HepG2 (cell line): ENCODE data around the gene PFKFB2. TPM values are rescaled to one million over a fixed set of nuclear protein-coding genes. Genes with fewer than 3 reads are reported as not detected.

Experiments used
- ARNTL ChIP-seq: sonication (generic); formaldehyde crosslinking; IDR thresholded peaks from 2 replicates; pipeline ENCODE4 v1.4.0; 2020; ENCODE audit warnings: mild to moderate bottlenecking, missing genetic modification reagents
- CC2D1A ChIP-seq: sonication (generic); formaldehyde crosslinking; IDR thresholded peaks from 2 replicates; pipeline ENCODE4 v1.8.1; 2023; ENCODE audit warnings: mild to moderate bottlenecking, missing genetic modification reagents
- CEBPG ChIP-seq: IDR thresholded peaks from 2 replicates; pipeline ENCODE4 v1.6.1; 2016
- CENPX ChIP-seq: sonication (generic); formaldehyde crosslinking; IDR thresholded peaks from 2 replicates; pipeline ENCODE4 v1.9.0; 2021; ENCODE audit warnings: mild to moderate bottlenecking, missing genetic modification reagents, moderate library complexity
- HMGA1 ChIP-seq: sonication (generic); formaldehyde crosslinking; conservative IDR thresholded peaks from 2 replicates; pipeline ENCODE4 v1.4.0; 2020; ENCODE audit warnings: missing genetic modification reagents
- HOXA3 ChIP-seq: sonication (generic); formaldehyde crosslinking; IDR thresholded peaks from 2 replicates; pipeline ENCODE4 v1.5.0; 2020; ENCODE audit warnings: missing genetic modification reagents
- HOXA7 ChIP-seq: sonication (generic); formaldehyde crosslinking; IDR thresholded peaks from 2 replicates; pipeline ENCODE4 v1.8.1; 2022; ENCODE audit warnings: mild to moderate bottlenecking, missing genetic modification reagents, moderate library complexity
- NRL ChIP-seq: sonication (generic); formaldehyde crosslinking; IDR thresholded peaks from 2 replicates; pipeline ENCODE4 v1.5.0; 2020; ENCODE audit warnings: missing genetic modification reagents, mild to moderate bottlenecking, moderate library complexity, borderline replicate concordance
- RAD51 ChIP-seq: fragments of 450-650 bp; IDR thresholded peaks from 2 replicates; pipeline ENCODE4 v1.6.1; 2016; ENCODE audit warnings: borderline replicate concordance
- SIN3A ChIP-seq: IDR thresholded peaks from 2 replicates; pipeline ENCODE4 v1.6.1; 2011; ENCODE audit warnings: low read depth, mild to moderate bottlenecking, control low read depth, low read length, borderline replicate concordance
- SKI ChIP-seq: fragments of 450-650 bp; IDR thresholded peaks from one replicate; pipeline ENCODE4 v1.6.1; 2018; ENCODE audit warnings: mild to moderate bottlenecking; ENCODE audit not compliant: partially characterized antibody
- SMAD1 ChIP-seq: sonication (generic); formaldehyde crosslinking; IDR thresholded peaks from 2 replicates; pipeline ENCODE4 v1.4.0; 2020; ENCODE audit warnings: missing genetic modification reagents, low read depth, mild to moderate bottlenecking, borderline replicate concordance
- TOPORS ChIP-seq: sonication (generic); formaldehyde crosslinking; IDR thresholded peaks from 2 replicates; pipeline ENCODE4 v1.8.0; 2023; ENCODE audit warnings: mild to moderate bottlenecking, missing genetic modification reagents
- ZFP62 ChIP-seq: sonication (generic); formaldehyde crosslinking; IDR thresholded peaks from 2 replicates; pipeline ENCODE4 v1.4.0; 2020; ENCODE audit warnings: missing genetic modification reagents
- ZKSCAN1 ChIP-seq: fragments of 150-350 bp; IDR thresholded peaks from 2 replicates; pipeline ENCODE4 v1.6.1; 2014; ENCODE audit warnings: low read length
- ZNF253 ChIP-seq: sonication (generic); formaldehyde crosslinking; IDR thresholded peaks from 2 replicates; pipeline ENCODE4 v1.8.0; 2022; ENCODE audit warnings: mild to moderate bottlenecking, missing genetic modification reagents, borderline replicate concordance
- ZNF670 ChIP-seq: sonication (generic); formaldehyde crosslinking; IDR thresholded peaks from 2 replicates; pipeline ENCODE4 v1.8.0; 2022; ENCODE audit warnings: mild to moderate bottlenecking, missing genetic modification reagents, borderline replicate concordance
- ZNF749 ChIP-seq: sonication (generic); formaldehyde crosslinking; IDR thresholded peaks from 2 replicates; pipeline ENCODE4 v1.8.0; 2022; ENCODE audit warnings: mild to moderate bottlenecking, missing genetic modification reagents, moderate library complexity, borderline replicate concordance
- polyA plus RNA-seq, 8 experiments: library from polyadenylated mRNA; depleted of rRNA in 3 of 8; stranded (reverse) in 7 of 8; unstranded in 1 of 8; fragments of >200 nt; fragmentation: Illumina TruSeq in 4 of 8; extraction: Trizol in 4 of 8; gene quantifications; 2 replicates each; pipeline versions ENCODE4 v1.2.1 to v1.2.3, GENCODE V29; 2011 to 2016; ENCODE audit warnings: low read depth in 4 of 8, missing spikeins in 1 of 8, mixed read lengths in 1 of 8; ENCODE audit not compliant: insufficient read depth in 1 of 8
- total RNA-seq, 5 experiments: library from RNA; depleted of rRNA; stranded (reverse); fragments of >200 nt; fragmentation: Illumina TruSeq; extraction: Trizol; gene quantifications; 2 replicates each; pipeline ENCODE4 v1.2.3, GENCODE V29; 2016; ENCODE audit warnings: low read depth in 1 of 5
- TF ChIP-seq, protein P1 (sequence below): sonication (generic); formaldehyde crosslinking; IDR thresholded peaks from 2 replicates; pipeline ENCODE4 v1.8.0; 2022; ENCODE audit warnings: missing genetic modification reagents, low read depth, mild to moderate bottlenecking, borderline replicate concordance
- TF ChIP-seq, protein P2 (sequence below): sonication (generic); formaldehyde crosslinking; IDR thresholded peaks from 2 replicates; pipeline ENCODE4 v1.4.0; 2020; ENCODE audit warnings: mild to moderate bottlenecking, missing genetic modification reagents
- TF ChIP-seq, protein P3 (sequence below): sonication (generic); formaldehyde crosslinking; IDR thresholded peaks from 2 replicates; pipeline ENCODE4 v1.8.0; 2023; ENCODE audit warnings: mild to moderate bottlenecking, missing genetic modification reagents

PFKFB2 gene
- total and polyA plus RNA-seq, 2 of the 13 experiments (the other 11 are each of a cell fraction or from before 2014, with no cell fraction given): 4.6 to 10.6 TPM

GRCh38 chr1:207025146-207025880 is 27.8 kb upstream of the PFKFB2 start (continued):
- no peak for TF ChIP-seq HOXA7 (CRISPR knock-in tag)
- no peak for TF ChIP-seq HMGA1 (CRISPR knock-in tag)
- TF ChIP-seq, protein P1, sequence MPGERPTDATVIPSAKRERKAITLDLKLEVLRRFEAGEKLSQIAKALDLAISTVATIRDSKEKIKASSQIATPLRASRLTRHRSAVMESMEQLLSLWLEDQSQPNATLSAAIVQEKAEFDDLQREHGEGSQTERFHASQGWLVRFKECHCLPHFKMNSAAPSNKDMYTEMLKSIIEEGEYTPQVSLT (CRISPR knock-in tag): no peak
- TF ChIP-seq CEBPG (CRISPR knock-in tag): peak; percentile 14; the same call in 1 of the 2 replicates
- TF ChIP-seq, protein P2, sequence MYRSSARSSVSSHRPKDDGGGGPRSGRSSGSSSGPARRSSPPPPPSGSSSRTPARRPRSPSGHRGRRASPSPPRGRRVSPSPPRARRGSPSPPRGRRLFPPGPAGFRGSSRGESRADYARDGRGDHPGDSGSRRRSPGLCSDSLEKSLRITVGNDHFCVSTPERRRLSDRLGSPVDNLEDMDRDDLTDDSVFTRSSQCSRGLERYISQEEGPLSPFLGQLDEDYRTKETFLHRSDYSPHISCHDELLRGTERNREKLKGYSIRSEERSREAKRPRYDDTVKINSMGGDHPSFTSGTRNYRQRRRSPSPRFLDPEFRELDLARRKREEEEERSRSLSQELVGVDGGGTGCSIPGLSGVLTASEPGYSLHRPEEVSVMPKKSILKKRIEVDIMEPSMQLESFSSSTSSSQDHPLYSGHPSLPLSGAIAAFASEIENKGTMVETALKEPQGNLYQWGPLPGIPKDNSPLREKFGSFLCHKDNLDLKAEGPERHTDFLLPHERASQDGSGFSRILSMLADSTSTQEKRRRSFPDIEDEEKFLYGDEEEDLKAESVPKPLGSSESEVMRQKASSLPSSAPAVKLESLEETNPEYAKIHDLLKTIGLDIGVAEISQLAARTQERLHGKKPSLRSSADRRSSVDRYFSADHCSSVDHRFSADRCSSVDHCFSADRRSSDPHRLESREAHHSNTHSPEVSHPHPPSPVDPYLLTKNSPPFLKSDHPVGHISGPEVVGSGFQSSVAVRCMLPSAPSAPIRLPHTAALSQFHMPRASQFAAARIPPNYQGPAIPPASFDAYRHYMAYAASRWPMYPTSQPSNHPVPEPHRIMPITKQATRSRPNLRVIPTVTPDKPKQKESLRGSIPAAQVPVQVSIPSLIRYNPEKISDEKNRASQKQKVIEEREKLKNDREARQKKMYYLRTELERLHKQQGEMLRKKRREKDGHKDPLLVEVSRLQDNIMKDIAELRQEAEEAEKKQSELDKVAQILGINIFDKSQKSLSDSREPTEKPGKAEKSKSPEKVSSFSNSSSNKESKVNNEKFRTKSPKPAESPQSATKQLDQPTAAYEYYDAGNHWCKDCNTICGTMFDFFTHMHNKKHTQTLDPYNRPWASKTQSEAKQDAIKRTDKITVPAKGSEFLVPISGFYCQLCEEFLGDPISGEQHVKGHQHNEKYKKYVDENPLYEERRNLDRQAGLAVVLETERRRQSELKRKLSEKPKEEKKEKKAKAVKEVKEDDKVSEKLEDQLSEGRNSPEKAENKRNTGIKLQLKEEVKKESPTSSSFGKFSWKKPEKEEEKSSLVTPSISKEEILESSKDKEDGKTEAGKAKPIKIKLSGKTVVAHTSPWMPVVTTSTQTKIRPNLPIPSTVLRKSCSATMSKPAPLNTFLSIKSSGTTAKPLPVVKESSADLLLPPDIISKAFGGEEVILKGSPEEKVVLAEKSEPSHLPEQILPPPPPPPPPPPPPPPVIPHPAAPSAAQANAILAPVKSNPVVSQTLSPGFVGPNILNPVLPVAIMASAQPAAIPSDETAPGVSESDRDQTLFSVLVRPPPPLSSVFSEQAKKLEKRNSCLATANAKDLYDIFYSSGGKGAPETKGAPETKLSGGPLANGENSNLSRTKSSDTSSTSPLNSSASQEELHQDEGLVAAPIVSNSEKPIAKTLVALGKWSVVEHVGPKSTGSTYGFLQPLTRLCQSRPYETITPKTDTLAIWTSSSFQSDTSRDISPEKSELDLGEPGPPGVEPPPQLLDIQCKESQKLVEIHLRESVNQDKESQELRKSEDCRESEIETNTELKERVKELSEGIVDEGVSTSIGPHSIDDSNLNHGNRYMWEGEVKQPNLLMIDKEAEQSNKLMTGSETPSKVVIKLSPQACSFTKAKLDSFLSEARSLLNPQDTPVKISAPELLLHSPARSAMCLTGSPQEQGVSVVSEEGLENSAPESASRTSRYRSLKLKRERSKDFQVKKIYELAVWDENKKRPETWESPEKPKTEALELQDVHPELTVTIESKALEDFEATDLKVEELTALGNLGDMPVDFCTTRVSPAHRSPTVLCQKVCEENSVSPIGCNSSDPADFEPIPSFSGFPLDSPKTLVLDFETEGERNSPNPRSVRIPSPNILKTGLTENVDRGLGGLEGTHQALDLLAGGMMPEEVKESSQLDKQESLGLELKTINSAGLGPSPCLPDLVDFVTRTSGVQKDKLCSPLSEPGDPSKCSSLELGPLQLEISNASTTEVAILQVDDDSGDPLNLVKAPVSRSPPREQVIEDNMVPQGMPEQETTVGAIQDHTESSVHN (CRISPR knock-in tag): no peak
- TF ChIP-seq HOXA3 (CRISPR knock-in tag): no peak
- no peak for TF ChIP-seq ZNF253 (CRISPR knock-in tag)
- TF ChIP-seq, protein P3, sequence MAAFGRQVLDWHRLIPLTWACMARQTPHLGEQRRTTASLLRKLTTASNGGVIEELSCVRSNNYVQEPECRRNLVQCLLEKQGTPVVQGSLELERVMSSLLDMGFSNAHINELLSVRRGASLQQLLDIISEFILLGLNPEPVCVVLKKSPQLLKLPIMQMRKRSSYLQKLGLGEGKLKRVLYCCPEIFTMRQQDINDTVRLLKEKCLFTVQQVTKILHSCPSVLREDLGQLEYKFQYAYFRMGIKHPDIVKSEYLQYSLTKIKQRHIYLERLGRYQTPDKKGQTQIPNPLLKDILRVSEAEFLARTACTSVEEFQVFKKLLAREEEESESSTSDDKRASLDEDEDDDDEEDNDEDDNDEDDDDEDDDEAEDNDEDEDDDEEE (CRISPR knock-in tag): no peak
- TF ChIP-seq ZKSCAN1: no peak
- no peak for TF ChIP-seq ZNF670 (CRISPR knock-in tag)
- TF ChIP-seq SMAD1: no peak
- no peak for TF ChIP-seq SIN3A
- TF ChIP-seq TOPORS: no peak
- TF ChIP-seq CC2D1A (CRISPR knock-in tag): no peak
- TF ChIP-seq ZNF749 (CRISPR knock-in tag): no peak
- TF ChIP-seq NRL (CRISPR knock-in tag): no peak
- no peak for TF ChIP-seq ARNTL (CRISPR knock-in tag)
- TF ChIP-seq ZFP62 (CRISPR knock-in tag): no peak
- TF ChIP-seq SKI: peak; percentile 67
- TF ChIP-seq CENPX (CRISPR knock-in tag): no peak
- no peak for TF ChIP-seq RAD51
